SK-N-SH (cell line): ENCODE results near the gene OBSCN.

ENCODE experiments used
- CTCF ChIP-seq: fragments of 200-600 bp; sonication (generic); IDR thresholded peaks from 2 replicates; pipeline ENCODE4 v1.6.1; 2017; ENCODE audit warnings: antibody characterized with exemption, mild to moderate bottlenecking, moderate library complexity
- GABPA ChIP-seq: IDR thresholded peaks from 2 replicates; pipeline ENCODE4 v1.4.0; 2012; ENCODE audit warnings: low read depth, mild to moderate bottlenecking
- IRF3 ChIP-seq: fragments of 150-350 bp; IDR thresholded peaks from 2 replicates; pipeline ENCODE4 v1.6.1; 2016; ENCODE audit warnings: mild to moderate bottlenecking, low read depth, low read length
- MXI1 ChIP-seq: IDR thresholded peaks from 2 replicates; pipeline ENCODE4 v1.6.1; 2012; ENCODE audit warnings: mild to moderate bottlenecking, low read depth, low read length, improper control_type of control experiment
- POLR2AphosphoS5 ChIP-seq: IDR thresholded peaks from 2 replicates; pipeline ENCODE4 v1.6.1; 2012; ENCODE audit warnings: low read depth, low read length
- REST ChIP-seq: IDR thresholded peaks from 2 replicates; pipeline ENCODE4 v1.6.1; 2012; ENCODE audit warnings: mild to moderate bottlenecking, low read depth, low read length, moderate library complexity
- RFX5 ChIP-seq: IDR thresholded peaks from 2 replicates; pipeline ENCODE4 v1.6.1; 2012; ENCODE audit warnings: mild to moderate bottlenecking, improper control_type of control experiment, low read length
- YY1 ChIP-seq: IDR thresholded peaks from 2 replicates; pipeline ENCODE4 v1.4.0; 2012; ENCODE audit warnings: low read depth, mild to moderate bottlenecking
- ZBTB33 ChIP-seq: IDR thresholded peaks from 2 replicates; pipeline ENCODE4 v1.4.0; 2012; ENCODE audit warnings: low read depth, borderline replicate concordance

GRCh38 chr1:228370439-228370940 is 162.6 kb downstream of the OBSCN start:
- TF ChIP-seq CTCF, result no peak
- TF ChIP-seq REST, result no peak
- no peak for TF ChIP-seq RFX5
- TF ChIP-seq POLR2AphosphoS5, result no peak
- TF ChIP-seq YY1, result no peak
- TF ChIP-seq GABPA, result no peak
- TF ChIP-seq ZBTB33, result no peak
- no peak for TF ChIP-seq IRF3
- TF ChIP-seq MXI1, result no peak
